Chondrocyte (in vitro differentiated cells): ENCODE data around the gene NAB1. TPM values are rescaled to one million over a fixed set of nuclear protein-coding genes. Genes with fewer than 3 reads are reported as not detected.

ENCODE experiments used
- DNase-seq: peaks from one replicate; pipeline ENCODE4 v3.0.0; 2021; ENCODE audit warnings: mixed read lengths, low spot score
- H3K27ac Mint-ChIP-seq: one replicate; pipeline ENCODE4 v1.8.0; 2021; ENCODE audit warnings: mild to moderate bottlenecking, moderate library complexity, mixed read lengths; ENCODE audit not compliant: unreplicated experiment
- H3K27me3 Mint-ChIP-seq: 2 replicates; pipeline ENCODE4 v1.8.0; 2021; ENCODE audit warnings: low read depth, mixed read lengths
- H3K36me3 Mint-ChIP-seq: 2 replicates; pipeline ENCODE4 v1.8.0; 2021; ENCODE audit warnings: low read depth, mixed read lengths
- H3K4me1 Mint-ChIP-seq: 2 replicates; pipeline ENCODE4 v1.8.0; 2021; ENCODE audit warnings: low read depth, mild to moderate bottlenecking, mixed read lengths
- H3K4me3 Mint-ChIP-seq: one replicate; pipeline ENCODE4 v1.8.0; 2021; ENCODE audit warnings: mild to moderate bottlenecking, moderate library complexity, mixed read lengths; ENCODE audit not compliant: unreplicated experiment
- H3K9me3 Mint-ChIP-seq: 2 replicates; pipeline ENCODE4 v1.8.0; 2021; ENCODE audit warnings: low read depth, mixed read lengths
- CTCF ChIP-seq: fragments of 200-600 bp; sonication (generic); IDR thresholded peaks from 2 replicates; pipeline ENCODE4 v1.5.0; 2021; ENCODE audit warnings: antibody characterized with exemption, mild to moderate bottlenecking, moderate library complexity
- total RNA-seq: library from RNA; stranded (reverse); gene quantifications from 3 replicates; pipeline ENCODE4 v1.2.1, GENCODE V29; 2021

The NAB1 gene
- total RNA-seq, 1 donor from 2014 or later, result 49.8 TPM

- Mint-ChIP-seq H3K9me3 (peaks cover 5% of the 10 kb centered on the region), H3K27me3 (no peaks in the 10 kb centered on the region), H3K36me3 (no peaks in the 10 kb centered on the region), H3K4me1 (peaks cover 27% of the 10 kb centered on the region), H3K27ac (no peak overlapping the region), H3K4me3 (no peak overlapping the region)
- no peak for DNase-seq
- no peak for TF ChIP-seq CTCF
Observed at GRCh38 chr2:190720276-190720675, 71.4 kb downstream of the NAB1 start.

GRCh38 chr2:190720691-190721090, 71.8 kb downstream of the NAB1 start:
- Mint-ChIP-seq H3K9me3 (peaks cover 5% of the 10 kb centered on the region), H3K4me3 (no peak overlapping the region), H3K27ac (no peak overlapping the region), H3K4me1 (peaks cover 31% of the 10 kb centered on the region), H3K36me3 (no peaks in the 10 kb centered on the region), H3K27me3 (no peaks in the 10 kb centered on the region)
- no peak for TF ChIP-seq CTCF
- no peak for DNase-seq

- H3K9me3 Mint-ChIP-seq, result no peaks in the 10 kb centered on the region
- no peak for TF ChIP-seq CTCF
- H3K27me3 Mint-ChIP-seq, result no peaks in the 10 kb centered on the region
- H3K4me3 Mint-ChIP-seq, result no peak overlapping the region
- peaks cover 38% of the 10 kb centered on the region for H3K4me1 Mint-ChIP-seq
- no peak for DNase-seq
- no peak overlapping the region for H3K27ac Mint-ChIP-seq
- H3K36me3 Mint-ChIP-seq, result no peaks in the 10 kb centered on the region
Observed at GRCh38 chr2:190722061-190722759, 73.3 kb downstream of the NAB1 start.

- no peaks in the 10 kb centered on the region for H3K36me3 Mint-ChIP-seq
- DNase-seq, result no peak
- no peaks in the 10 kb centered on the region for H3K27me3 Mint-ChIP-seq
- H3K9me3 Mint-ChIP-seq, result no peaks in the 10 kb centered on the region
- H3K4me1 Mint-ChIP-seq, result peaks cover 38% of the 10 kb centered on the region
- H3K4me3 Mint-ChIP-seq, result no peak overlapping the region
- no peak for TF ChIP-seq CTCF
- peak overlapping the region; percentile 83 for H3K27ac Mint-ChIP-seq
Observed at GRCh38 chr2:190722835-190723234, 74.0 kb downstream of the NAB1 start.

GRCh38 chr2:190723397-190724090, 74.7 kb downstream of the NAB1 start:
- Mint-ChIP-seq H3K4me3 (peak overlapping the region; percentile 17), H3K27ac (peak overlapping the region; percentile 83), H3K36me3 (no peaks in the 10 kb centered on the region), H3K27me3 (no peaks in the 10 kb centered on the region), H3K9me3 (no peaks in the 10 kb centered on the region), H3K4me1 (peaks cover 35% of the 10 kb centered on the region)
- no peak for DNase-seq
- no peak for TF ChIP-seq CTCF
